B cell (primary cell): ENCODE measurements around the gene LRIT1.

ENCODE experiments used
- EZH2 ChIP-seq: IDR thresholded peaks from 2 replicates; pipeline ENCODE4 v1.6.1; 2012; ENCODE audit warnings: borderline replicate concordance, low read depth, mild to moderate bottlenecking, moderate library complexity, low read length; ENCODE audit not compliant: insufficient read depth, poor library complexity, severe bottlenecking
- TF ChIP-seq, protein P1 (sequence below): fragments of 200-600 bp; IDR thresholded peaks from one replicate; pipeline ENCODE4 v1.8.0; 2022; ENCODE audit warnings: antibody characterized with exemption, mild to moderate bottlenecking

DNA sequence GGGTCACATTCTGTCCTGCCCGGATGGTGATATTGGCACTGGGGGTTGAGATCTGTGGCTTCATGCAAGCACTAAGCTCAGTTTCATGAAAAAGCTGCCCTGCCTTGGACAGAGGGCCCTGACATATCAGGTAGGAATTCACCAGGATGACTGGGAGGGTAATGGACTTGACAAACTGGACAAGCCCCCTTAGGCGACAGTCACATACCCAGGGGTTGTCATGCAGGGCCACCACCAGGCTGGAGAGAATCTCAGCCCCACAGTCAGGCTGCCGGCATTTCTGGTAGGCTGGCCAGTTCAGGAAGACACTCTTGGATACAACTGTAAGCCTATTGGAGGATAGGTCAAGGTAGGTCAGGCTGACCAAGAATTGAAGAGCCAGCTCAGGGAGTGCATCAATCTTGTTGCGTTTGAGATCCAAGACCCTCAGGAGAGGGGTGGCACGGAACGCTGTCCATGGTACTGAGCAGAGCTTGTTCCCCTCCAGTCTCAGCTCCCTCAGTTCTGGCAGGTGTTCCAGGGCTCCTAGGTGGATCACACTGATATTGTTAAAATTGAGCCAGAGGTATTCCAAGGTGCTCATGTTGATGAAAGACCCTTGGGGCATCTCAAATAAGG, 16.8 kb downstream of the LRIT1 start:
- no peak for TF ChIP-seq EZH2
- TF ChIP-seq, protein P1, sequence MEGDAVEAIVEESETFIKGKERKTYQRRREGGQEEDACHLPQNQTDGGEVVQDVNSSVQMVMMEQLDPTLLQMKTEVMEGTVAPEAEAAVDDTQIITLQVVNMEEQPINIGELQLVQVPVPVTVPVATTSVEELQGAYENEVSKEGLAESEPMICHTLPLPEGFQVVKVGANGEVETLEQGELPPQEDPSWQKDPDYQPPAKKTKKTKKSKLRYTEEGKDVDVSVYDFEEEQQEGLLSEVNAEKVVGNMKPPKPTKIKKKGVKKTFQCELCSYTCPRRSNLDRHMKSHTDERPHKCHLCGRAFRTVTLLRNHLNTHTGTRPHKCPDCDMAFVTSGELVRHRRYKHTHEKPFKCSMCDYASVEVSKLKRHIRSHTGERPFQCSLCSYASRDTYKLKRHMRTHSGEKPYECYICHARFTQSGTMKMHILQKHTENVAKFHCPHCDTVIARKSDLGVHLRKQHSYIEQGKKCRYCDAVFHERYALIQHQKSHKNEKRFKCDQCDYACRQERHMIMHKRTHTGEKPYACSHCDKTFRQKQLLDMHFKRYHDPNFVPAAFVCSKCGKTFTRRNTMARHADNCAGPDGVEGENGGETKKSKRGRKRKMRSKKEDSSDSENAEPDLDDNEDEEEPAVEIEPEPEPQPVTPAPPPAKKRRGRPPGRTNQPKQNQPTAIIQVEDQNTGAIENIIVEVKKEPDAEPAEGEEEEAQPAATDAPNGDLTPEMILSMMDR: no peak
